GM19467 (cell line): Measurements from ENCODE around the gene VAX1.
"Not testable (repeated sequence)": the region's sequence is repeated elsewhere in the genome, so short reads cannot be mapped to it uniquely, and the experiment has no call there.

Experiments used
- ATAC-seq: cut with Tn5 transposase; IDR thresholded peaks from one replicate; pipeline ENCODE4 v1.9.1; 2021; ENCODE audit warnings: mild to moderate bottlenecking, moderate library complexity; ENCODE audit not compliant: unreplicated experiment

The VAX1 gene, protein sequence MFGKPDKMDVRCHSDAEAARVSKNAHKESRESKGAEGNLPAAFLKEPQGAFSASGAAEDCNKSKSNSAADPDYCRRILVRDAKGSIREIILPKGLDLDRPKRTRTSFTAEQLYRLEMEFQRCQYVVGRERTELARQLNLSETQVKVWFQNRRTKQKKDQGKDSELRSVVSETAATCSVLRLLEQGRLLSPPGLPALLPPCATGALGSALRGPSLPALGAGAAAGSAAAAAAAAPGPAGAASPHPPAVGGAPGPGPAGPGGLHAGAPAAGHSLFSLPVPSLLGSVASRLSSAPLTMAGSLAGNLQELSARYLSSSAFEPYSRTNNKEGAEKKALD

DNA sequence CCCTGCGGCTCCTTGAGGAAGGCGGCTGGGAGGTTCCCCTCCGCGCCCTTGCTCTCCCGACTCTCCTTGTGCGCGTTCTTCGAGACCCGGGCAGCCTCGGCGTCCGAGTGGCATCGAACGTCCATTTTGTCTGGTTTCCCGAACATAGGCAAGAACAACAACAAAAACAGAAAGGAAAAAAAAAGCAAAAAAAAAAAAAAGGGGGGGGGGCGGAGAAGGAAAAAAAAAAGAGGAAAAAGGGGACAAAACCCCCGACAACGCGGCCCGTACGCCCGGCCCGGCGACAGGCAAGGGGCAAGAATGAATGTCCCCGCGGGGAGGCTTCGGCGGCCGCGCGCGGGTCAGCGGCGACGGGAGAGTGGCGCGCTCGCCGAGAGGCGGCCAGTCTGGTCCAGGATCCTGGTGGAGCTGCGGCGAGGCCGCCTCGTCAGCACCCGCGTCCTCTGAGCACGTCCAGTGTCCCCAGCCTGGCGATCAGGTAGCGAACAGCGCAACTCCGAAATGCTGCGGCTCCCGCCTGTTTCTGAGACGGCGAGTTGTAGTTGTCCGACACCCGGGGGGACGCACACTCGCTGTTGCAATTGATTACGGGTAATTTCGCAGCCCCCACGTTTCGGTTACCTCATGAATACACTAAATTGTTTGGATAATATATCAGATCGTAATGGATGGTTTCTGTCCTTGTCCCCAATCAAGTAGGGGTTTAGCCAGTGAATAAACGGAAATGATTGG, at the start of gene VAX1:
VAX1 (minus strand) TSS at position 360 of the 732 bp plus-strand sequence; CDS start at position 146, 214 bp downstream.
- ATAC-seq = no peak

DNA sequence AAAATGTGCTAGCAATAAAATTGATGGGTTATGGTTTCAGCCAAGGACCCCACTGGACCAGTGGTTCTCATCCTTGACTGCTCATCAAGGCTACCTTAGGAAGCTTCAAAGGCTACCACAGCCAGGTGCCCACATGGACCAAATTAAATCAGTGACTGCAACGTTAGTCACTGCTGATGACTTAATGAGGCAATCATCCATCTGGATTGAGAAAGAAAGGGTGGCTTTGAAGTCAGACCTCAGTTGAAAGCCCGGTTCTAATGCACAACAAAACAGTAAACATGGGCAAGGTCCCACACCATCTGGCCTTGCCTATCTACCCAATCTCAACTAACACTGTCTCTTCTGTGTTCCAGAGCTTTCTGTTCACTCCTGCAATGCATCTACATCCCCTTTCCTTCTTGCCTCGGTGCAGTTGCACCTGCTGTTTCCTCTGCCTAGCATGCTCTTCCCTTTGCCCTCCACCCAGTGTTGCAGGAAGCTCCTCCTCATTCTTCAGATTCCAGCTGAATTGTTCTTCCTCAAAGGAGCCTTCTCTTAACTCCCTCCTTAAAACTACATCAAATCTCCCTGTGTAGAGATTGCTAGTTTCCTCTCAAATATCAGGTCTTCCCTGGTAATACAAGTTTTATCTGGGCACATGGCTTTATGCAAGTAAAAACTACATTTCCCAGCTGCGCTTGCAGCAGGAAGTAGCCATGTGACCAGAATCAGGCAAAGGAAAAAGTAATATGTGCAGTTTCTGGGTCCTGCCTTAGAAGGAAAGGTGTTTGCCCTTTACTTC, 49.0 kb upstream of the VAX1 start:
- ATAC-seq = no peak

DNA sequence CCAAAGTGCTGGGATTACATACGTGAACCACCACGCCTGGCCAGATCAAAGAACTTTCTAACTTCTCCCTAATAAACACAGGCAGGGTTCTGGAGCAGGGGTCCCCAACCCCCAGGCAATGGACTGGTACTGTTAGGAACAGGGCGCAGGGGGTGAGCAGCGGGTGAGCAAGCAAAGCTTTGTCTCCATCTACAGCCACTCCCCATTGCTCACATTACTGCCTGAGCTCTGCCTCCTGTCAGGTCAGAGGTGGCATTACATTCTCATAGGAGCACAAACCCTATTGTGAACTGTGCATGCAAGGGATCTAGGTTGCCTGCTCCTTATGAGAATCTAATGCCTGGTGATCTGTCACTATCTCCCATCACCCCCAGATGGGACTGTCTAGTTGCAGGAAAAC, 47.7 kb upstream of the VAX1 start:
- not testable (repeated sequence) for ATAC-seq

DNA sequence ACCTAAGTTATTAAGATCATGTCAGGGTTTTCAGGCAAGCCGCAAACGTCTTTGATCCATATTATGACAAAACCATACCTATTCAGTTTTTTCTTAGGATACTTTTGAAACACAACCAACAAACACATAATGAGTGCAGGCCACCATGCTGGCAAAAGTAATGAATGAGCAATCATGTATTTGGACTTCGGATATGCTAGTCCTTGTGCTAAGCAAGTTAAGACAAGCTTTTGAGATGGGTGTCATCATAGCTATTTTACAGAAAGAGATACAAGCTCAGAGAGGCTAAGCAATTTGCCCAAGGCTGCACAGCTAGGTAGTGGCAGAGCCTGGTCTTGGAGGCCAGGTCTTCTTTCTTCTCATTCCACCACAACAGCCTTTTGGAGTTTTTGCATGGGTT, 46.8 kb upstream of the VAX1 start:
- ATAC-seq = no peak

DNA sequence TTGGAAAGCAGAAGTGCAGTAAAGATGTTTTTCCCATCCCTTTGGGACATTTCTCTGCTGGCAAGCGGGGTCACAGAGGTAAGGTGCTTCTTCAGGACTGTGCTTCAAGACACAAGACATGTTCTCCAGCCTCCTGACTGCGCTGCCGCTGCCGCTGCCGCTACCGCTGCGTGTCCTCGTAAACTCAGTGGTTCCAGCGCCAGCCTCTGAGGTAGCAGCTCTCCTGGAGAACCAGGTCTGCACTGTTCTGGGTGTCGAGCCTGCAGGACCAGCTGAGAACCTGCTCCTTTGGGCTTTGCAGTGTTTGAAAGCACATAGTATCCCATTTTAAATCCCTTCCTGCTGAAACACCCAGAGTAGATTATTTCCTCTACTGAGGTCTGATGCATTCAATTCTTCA, 46.2 kb upstream of the VAX1 start:
- ATAC-seq = no peak

DNA sequence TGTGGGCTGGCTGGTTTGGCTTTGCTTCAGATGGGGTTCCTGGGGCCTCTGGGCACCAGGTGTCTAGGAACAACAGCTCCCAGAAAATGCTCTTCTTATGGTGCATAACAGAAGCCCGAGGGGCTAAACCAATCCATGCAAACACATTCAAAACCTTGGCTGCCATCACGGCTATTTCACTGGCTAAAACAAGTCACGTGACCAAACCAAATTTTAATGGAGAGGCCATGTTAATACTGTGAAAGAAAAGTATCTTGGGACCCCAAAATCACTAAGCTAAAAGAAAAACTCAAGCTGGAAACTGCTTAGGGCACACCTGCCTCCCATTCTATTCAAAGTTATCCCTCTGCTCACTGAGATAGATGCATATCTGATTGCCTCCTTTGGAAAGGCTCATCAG, 40.1 kb upstream of the VAX1 start:
- no peak for ATAC-seq

DNA sequence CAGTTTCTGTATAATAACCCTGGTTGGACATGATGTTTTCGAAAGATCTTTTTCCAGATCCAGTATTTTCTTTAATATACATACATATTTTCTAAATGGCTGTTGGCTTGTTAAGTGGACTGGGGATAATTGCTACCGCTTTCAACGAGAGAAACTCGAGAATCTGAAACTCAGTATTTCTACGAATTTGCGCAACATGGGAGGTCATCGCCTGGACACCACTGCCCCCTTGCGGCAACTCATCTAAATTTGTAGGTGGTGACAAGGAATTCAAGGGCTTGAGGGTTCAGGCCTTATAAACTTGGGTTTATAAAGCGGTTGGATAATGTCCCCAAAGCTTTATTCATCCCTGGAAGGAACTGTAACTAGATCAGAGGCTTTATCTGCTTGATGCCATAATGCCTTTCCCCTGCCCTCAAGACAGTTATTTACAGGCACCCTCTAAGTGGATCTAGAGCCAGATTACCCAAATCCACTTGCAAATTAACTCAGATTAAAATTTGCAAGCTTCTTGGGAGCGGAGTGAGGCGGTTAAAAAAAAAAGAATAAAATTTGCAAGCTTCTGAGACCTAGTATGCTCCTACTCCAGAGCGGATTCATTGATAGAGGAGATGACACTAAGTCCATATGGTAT, 37.9 kb upstream of the VAX1 start:
- ATAC-seq = peak; percentile 57

DNA sequence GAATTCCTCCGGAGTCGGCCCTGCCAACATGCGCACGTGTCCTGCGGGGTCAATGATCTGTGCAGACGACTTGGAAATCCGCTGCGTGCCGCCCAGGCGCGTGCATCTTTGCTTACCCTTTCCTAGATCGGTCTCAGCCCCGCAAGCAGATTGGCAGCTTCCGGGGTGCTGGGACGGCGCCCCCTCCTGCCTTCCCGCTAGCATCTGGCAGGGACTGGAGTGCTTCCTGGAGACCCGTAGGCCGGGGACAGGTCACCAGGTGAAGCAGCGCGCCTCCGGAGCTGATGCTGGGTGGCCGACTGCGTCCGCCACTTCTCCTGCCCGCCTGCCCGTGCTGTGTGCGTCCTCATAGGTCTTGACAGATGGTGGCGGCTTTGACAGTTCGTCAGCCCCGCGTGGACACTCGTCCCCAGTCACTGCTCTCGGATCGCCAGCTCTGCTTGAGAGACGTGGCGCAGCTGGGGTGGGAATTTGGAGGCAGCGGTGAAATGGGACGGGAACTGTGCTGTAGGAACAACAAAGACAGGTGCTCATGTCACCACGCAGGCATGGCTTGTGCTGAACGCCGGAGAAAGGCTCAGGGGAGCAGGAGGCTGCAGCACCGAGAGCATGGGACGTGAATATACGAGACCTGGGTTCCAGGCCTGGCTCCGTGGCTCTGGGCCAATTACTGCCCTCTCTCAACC, 37.3 kb upstream of the VAX1 start:
- ATAC-seq = peak; percentile 35

DNA sequence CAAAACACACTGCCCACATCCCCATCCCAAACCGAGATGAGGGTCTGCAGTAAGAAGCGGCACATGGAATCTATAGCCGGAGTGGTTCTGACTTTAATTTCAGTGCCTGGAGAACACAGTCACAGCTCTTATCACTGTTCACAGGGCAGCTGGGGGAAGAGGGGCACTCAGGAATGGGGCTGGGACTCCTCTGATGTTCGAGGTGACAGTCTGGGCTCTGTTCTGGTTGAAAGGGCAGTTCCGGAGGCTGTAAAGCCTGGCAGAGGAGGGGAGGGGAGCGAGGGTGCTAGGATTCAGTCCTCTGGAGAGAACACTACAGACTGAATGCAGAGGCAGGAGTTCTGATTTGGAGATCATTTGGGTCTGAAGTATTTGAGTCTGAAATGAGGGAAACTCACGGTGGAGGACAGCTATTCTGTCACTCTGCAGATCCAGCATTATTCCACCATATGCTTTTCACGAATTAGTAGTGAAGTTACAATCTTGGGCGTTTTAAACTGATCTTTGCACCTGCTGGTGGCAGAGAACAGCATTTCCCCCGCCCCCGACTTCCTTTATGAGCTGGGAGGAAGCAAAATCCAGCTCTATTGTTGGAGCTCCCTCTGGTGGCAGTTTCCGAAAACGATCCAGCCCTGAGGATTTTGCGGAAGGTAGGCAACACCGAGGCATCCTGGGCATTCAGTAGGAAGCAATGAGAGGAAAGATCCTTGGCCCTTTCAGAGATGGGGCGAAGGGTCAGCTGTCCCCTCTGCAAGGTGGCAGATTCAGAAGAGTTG, 36.6 kb upstream of the VAX1 start:
- peak; percentile 84 for ATAC-seq

DNA sequence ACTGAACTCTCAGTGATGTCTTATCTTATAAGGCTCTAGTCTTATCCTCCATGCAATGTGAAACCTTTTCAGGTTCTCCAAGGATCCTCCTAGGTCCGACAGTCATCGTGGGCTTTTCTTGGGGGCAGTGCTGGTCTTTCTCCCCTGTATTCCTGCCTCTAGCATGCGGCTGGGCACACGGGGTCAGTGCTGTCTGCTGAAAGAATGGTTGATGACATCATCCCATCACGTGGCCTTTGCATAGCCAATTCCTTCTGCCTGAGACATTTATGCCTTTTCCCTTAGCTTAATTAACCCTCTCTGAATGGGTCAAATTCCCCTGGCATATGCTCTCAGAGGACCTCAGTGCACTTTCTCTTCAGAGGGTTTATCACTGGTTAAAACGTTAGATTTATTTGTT, 32.2 kb upstream of the VAX1 start:
- no peak for ATAC-seq

DNA sequence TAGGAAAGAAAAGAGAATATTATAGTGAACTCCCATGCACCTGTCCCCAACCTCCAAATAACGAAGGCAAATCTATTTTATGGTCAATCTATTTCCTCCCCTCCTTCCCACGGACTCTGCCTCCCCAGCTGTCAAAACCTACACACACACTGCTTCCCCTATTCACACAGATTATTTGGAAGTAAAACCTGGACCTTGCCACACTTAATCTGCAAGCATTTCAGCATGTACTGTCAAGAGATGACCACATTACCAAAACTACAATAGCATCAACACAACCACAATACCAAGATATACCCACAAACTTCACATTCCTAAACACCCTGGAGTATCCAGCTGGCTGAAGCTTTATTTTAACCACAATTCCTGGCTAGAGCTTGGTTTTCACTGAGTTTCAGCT, 31.4 kb upstream of the VAX1 start:
- no peak for ATAC-seq

DNA sequence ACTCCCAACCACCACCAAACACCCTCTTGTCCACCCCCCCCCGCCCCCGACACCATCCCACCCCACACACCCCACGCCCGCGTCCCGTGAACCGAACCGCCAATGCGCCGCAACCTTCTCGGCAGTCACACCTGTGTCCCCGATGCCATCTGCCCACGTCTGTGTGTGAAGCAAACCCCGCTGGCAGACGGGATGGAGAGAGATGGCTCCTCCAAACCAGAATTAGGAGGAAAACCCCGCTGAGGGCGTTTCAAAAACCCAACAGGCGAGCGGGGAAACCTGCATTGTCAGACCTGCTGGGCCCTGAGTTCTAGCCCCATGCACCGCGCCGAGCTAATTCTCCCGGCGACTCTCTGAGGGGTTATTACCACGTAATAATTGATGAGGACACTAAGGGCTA, 30.7 kb upstream of the VAX1 start:
- ATAC-seq = no peak

DNA sequence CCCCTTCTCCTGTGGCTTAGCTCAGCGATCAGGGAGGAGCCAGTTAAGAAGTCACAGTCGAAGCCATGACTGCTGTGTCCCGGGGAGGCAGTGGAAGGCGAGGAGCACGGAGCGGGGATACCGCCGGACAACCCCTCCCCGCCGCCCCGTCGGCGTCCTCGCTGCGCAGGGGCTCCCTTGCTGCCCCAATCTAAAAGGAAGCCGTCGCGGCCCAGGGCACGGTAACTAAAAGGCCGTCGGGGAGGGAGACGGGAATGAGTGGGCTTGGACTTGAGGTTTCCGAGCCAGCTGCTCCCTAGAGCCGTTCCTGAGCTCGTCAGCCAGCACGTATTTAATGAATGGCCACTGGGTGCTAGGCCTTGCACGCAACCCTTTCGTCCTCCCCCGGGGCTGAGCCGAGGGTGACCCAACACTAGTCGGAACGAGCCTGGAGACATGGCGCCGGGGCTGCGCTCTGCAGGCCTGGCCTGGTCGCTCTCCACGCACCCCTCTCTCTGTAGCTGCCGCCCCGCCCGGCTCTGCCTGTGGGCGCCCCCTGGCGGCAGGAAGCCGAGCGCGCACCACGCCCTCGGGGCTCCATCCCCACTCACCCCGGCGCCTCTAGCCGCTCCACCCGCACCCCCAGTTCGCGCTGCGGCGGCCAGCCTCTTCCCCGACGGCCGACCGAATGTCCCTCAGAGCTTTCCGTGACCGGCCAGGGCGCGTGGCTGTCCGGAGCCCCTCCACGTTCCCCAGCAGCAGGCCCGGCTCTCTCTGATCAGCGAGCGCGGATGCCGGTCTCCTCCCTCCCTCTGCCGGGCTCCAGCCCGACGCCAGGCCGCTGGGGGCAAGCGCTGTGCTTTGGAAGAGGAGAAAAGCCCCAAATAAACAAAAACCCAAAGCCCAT, 30.0 kb upstream of the VAX1 start:
- ATAC-seq = peak; percentile 91

DNA sequence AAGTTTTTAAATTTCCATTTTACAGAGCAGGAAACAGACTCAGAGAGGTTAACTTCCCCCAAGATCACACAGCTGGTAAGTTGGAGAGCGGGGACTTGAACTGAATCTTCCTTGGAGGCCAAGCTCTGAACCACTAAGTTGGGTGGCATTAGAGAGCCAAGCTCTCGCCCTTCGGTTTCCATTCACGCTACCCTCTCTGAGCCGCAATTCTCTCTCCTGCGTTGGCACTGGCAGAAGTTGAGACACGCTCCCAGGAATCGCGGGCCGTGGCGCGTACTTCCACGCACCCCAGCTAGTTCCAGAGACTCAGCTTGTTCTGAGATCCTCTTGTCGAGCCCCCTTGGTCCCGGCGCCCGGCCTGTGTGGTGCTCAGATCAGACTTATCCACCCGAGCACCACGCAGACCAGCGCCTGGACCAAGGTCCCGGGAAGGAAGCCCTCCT, 29.3 kb upstream of the VAX1 start:
- no peak for ATAC-seq

DNA sequence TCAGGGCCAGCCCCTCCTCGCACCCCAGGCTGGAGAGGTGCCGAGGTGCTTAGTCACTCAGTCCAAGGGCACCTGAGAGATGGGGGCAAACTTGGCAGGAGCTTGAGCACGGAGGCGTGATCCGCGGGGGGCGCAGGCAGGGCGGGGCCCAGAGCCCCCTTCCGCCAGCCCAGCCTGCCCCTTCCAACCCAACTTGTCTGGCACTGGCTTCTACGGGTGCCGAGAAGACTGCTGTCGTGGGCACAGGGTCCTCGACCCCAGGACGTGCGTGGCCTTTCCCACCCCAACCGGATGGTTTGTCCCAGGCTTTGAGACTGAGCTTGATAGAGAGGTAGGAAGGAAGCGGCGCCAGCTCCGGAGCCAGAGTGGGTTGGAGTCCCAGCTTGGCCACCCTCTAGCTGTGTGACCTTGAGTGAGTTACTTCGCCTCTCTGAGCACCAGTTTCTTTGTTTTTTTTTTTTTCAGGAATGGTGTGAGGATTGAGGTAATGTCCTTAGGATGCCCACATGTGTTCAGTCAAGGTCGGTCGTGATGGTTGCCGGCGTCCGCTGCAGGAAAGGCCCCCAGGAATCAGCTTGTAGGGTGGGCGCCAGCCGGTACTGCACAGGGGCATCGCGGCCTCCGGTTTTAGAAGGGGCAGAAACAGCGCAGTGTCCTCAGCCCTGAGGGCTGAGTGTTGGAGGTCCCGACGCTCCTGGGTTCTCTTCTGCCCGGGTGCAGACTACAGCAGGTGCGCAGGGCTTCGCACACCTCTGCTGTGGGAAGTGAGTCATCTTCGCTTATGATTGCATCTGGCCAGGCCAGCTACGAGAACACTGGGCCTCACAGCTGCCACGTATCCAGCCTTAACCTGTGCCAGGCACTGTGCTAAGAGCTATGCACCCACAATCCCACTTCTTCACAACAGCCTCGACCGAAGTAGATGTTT, 28.6 kb upstream of the VAX1 start:
- no peak for ATAC-seq

DNA sequence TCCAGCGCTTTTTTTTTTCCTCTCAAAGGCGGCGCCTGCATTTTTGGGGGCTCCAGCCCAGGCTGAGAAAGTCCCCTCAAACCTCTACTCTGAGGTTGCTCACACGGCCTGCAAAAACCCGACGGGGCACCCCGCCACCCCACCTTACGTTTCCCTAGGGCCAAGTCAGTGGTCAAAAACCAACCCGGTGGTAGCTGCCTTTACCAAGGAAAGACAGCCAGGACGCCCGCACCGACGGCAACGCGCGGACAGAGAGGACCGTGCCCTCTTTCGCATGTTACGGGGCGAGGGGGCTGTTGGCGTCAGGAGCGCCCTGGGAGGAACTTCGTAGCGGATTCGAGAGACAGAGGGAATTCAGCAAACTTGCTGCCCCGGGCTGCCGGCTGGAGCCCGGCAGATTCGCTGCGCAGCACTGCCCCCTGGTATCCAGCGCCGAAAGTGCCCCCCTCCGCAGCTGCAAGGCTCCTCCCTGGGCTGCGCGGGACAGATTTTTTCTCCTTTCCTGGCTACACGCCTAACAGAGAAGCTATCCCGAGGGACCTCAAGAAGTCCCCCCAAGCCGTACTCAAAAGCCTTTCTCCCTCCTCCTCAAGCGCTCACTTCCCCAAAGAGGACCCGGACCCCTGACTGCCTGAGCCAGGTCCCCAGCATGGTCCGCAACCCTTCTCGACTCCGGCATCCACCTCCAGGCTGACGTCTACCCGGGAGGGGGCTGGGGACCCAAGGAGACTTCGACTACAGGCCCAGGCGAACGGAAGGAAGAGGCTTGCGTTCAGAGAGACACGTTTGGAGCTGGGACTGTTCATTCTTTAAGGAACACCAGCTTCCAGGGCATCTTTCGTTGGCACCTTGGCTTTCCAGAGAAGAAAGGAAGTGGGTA, 27.7 kb upstream of the VAX1 start:
- ATAC-seq = no peak
